ENCODE results near the gene TP53.

- no peak for TF ChIP-seq GATA3 (IDR thresholded peaks at IDR 0.05; ENCODE audit: low read depth, low read length)
- no peak for TF ChIP-seq GATA2 (IDR thresholded peaks at IDR 0.05; ENCODE audit: low read depth, low read length)
Observed at GRCh38 chr17:7711051-7711755, 23.9 kb upstream of the TP53 start.
